GM23248 (cell line): ENCODE data around the gene MKLN1.

Source experiments
- EZH2 ChIP-seq: fragments of 200-600 bp; sonication (generic); IDR thresholded peaks from 2 replicates; pipeline ENCODE4 v1.6.1; 2018; ENCODE audit warnings: antibody characterized with exemption, mild to moderate bottlenecking; ENCODE audit not compliant: insufficient read depth, poor library complexity, severe bottlenecking
- EZH2phosphoT487 ChIP-seq: fragments of 200-600 bp; sonication (generic); IDR thresholded peaks from 2 replicates; pipeline ENCODE4 v1.6.1; 2018; ENCODE audit warnings: antibody characterized with exemption, moderate library complexity, mild to moderate bottlenecking, low read depth; ENCODE audit not compliant: insufficient read depth

- TF ChIP-seq EZH2 (no peak), EZH2phosphoT487 (no peak)
These were observed 170.7 kb downstream of the MKLN1 start for GRCh38 chr7:131498237-131498885.
